H1 (cell line): ENCODE results near the gene GAS7. TPM values are rescaled to one million over a fixed set of nuclear protein-coding genes. Genes with fewer than 3 reads are reported as not detected.
A peak's percentile ranks its signal among the peaks of the same experiment; 100 is the strongest.

ENCODE experiments used
- CTCF ChIA-PET: fragments of 300-600 bp; sonication (Branson Sonifier 250); formaldehyde crosslinking; loops from one replicate; lab custom pipeline; 2021; ENCODE audit not compliant: partially characterized antibody; lab: Charles Lee
- POLR2A ChIA-PET: fragments of 300-600 bp; sonication (Branson Sonifier 250); formaldehyde crosslinking; loops from one replicate; lab custom pipeline; 2021; ENCODE audit warnings: inconsistent platforms; ENCODE audit not compliant: partially characterized antibody; lab: Charles Lee
- DNase-seq, 2 experiments: peaks; one replicate each; pipeline versions ENCODE4 v3.0.0 to v3.0.0-alpha.2; 2010 to 2022; ENCODE audit warnings: low spot score in 2 of 2, low read depth in 1 of 2, mixed read lengths in 1 of 2
- FAIRE-seq: peaks from 2 replicates; lab custom pipeline; 2011; peaks lifted over from hg19 to GRCh38; lab: Jason Lieb, UNC
- H2AFZ ChIP-seq: 2 replicates; pipeline ENCODE4 v1.8.1; 2012; ENCODE audit warnings: low read length, inconsistent platforms
- H2AK5ac ChIP-seq: 2 replicates; pipeline ENCODE4 v1.6.1; 2013; ENCODE audit warnings: low read depth, low read length
- H2BK120ac ChIP-seq: replicated peaks from 2 replicates; pipeline ENCODE3; 2013; ENCODE audit warnings: low read depth, low read length, inconsistent platforms
- H2BK12ac ChIP-seq: 2 replicates; pipeline ENCODE4 v1.6.1; 2013; ENCODE audit warnings: low read depth, low read length
- H2BK15ac ChIP-seq: 2 replicates; pipeline ENCODE4 v1.6.1; 2013; ENCODE audit warnings: low read length
- H2BK20ac ChIP-seq: 2 replicates; pipeline ENCODE4 v1.6.1; 2013; ENCODE audit warnings: low read length
- H2BK5ac ChIP-seq: 2 replicates; pipeline ENCODE4 v1.6.1; 2013; ENCODE audit warnings: low read depth, low read length
- H3K14ac ChIP-seq: 2 replicates; pipeline ENCODE4 v1.6.1; 2013; ENCODE audit warnings: inconsistent platforms; ENCODE audit not compliant: insufficient read length
- H3K18ac ChIP-seq: 2 replicates; pipeline ENCODE4 v1.6.1; 2013; ENCODE audit warnings: low read length; ENCODE audit errors: extremely low read depth
- H3K23ac ChIP-seq: 2 replicates; pipeline ENCODE4 v1.6.1; 2013; ENCODE audit warnings: inconsistent platforms; ENCODE audit not compliant: insufficient read length
- H3K23me2 ChIP-seq: 2 replicates; pipeline ENCODE4 v1.6.1; 2013; ENCODE audit warnings: low read depth, low read length
- H3K27ac ChIP-seq: 2 replicates; pipeline ENCODE4 v1.6.1; 2011; ENCODE audit warnings: low read depth, low read length, inconsistent platforms
- H3K27me3 ChIP-seq, 4 experiments: replicated peaks in 1 of 4; 1 replicate in 1 of 4; 2 replicates in 3 of 4; pipeline versions ENCODE4 v1.6.1 to v1.8.1; 2011 to 2013; ENCODE audit warnings: low read length in 3 of 4, mild to moderate bottlenecking in 3 of 4, inconsistent platforms in 2 of 4, mixed read lengths in 2 of 4, moderate library complexity in 1 of 4; ENCODE audit not compliant: control insufficient read depth in 3 of 4, insufficient read depth in 3 of 4; ENCODE audit errors: extremely low read depth in 1 of 4
- H3K36me3 ChIP-seq, 4 experiments: 2 replicates each; pipeline versions ENCODE4 v1.6.1 to v1.8.1; 2011 to 2013; ENCODE audit warnings: mild to moderate bottlenecking in 4 of 4, low read length in 3 of 4, moderate library complexity in 2 of 4, control low read depth in 1 of 4, inconsistent platforms in 1 of 4; ENCODE audit not compliant: insufficient read depth in 4 of 4, control insufficient read depth in 2 of 4
- H3K4ac ChIP-seq: replicated peaks from 2 replicates; pipeline ENCODE3; 2013; ENCODE audit warnings: low read length, low read depth, mixed read lengths, inconsistent platforms; ENCODE audit not compliant: insufficient read length
- H3K4me1 ChIP-seq, 4 experiments: replicated peaks in 1 of 4; 1 replicate in 1 of 4; 2 replicates in 3 of 4; pipeline versions ENCODE4 v1.6.1 to v1.8.1; 2011 to 2013; ENCODE audit warnings: low read length in 3 of 4, inconsistent platforms in 2 of 4, mixed read lengths in 1 of 4; ENCODE audit not compliant: insufficient read depth in 4 of 4, control insufficient read depth in 3 of 4
- H3K4me2 ChIP-seq, 2 experiments: 2 replicates each; pipeline versions ENCODE4 v1.6.1 to v1.8.1; 2011 to 2013; ENCODE audit warnings: low read depth in 2 of 2, low read length in 2 of 2, control low read depth in 1 of 2, inconsistent platforms in 1 of 2, mild to moderate bottlenecking in 1 of 2; ENCODE audit not compliant: insufficient read depth in 1 of 2
- H3K4me3 ChIP-seq, 4 experiments: fragments of 200-600, 300-600 bp in 1 of 4; sonication (generic), shearing (Covaris generic), sonication (Bioruptor Twin) in 1 of 4; 2 replicates each; pipeline versions ENCODE4 v1.5.1 to v1.8.1; 2011 to 2016; ENCODE audit warnings: low read length in 4 of 4, low read depth in 3 of 4, control low read depth in 2 of 4, inconsistent platforms in 2 of 4, mild to moderate bottlenecking in 2 of 4, mixed read lengths in 1 of 4, moderate library complexity in 1 of 4; ENCODE audit not compliant: insufficient read depth in 2 of 4; ENCODE audit errors: extremely low read depth in 1 of 4
- H3K56ac ChIP-seq: replicated peaks from 2 replicates; pipeline ENCODE3; 2013; ENCODE audit warnings: low read depth, mild to moderate bottlenecking, mixed read lengths, low read length, inconsistent platforms; ENCODE audit not compliant: insufficient read length
- H3K79me1 ChIP-seq: 2 replicates; pipeline ENCODE4 v1.6.1; 2013; ENCODE audit warnings: low read depth, low read length, control low read depth
- H3K79me2 ChIP-seq, 2 experiments: 2 replicates each; pipeline versions ENCODE4 v1.6.1 to v1.8.1; 2012 to 2013; ENCODE audit warnings: low read length in 2 of 2, mild to moderate bottlenecking in 2 of 2, inconsistent platforms in 1 of 2; ENCODE audit not compliant: insufficient read depth in 2 of 2, control insufficient read depth in 1 of 2
- H3K9ac ChIP-seq, 4 experiments: replicated peaks in 1 of 4; 1 replicate in 1 of 4; 2 replicates in 3 of 4; pipeline versions ENCODE4 v1.6.1 to v1.8.1; 2011 to 2013; ENCODE audit warnings: low read depth in 3 of 4, low read length in 3 of 4, control low read depth in 2 of 4, mild to moderate bottlenecking in 2 of 4, moderate library complexity in 2 of 4, inconsistent platforms in 1 of 4; ENCODE audit errors: extremely low read depth in 1 of 4
- H3K9me3 ChIP-seq, 2 experiments: 2 replicates each; pipeline versions ENCODE4 v1.6.1 to v1.8.1; 2012 to 2013; ENCODE audit warnings: mild to moderate bottlenecking in 2 of 2, moderate library complexity in 2 of 2, control low read depth in 1 of 2, inconsistent platforms in 1 of 2, low read depth in 1 of 2, low read length in 1 of 2, mixed read lengths in 1 of 2; ENCODE audit not compliant: insufficient read depth in 2 of 2
- H4K20me1 ChIP-seq, 2 experiments: replicated peaks in 1 of 2; 2 replicates each; pipeline versions ENCODE3 to v1.8.1; 2011 to 2013; ENCODE audit warnings: inconsistent platforms in 2 of 2, low read length in 2 of 2, mild to moderate bottlenecking in 1 of 2; ENCODE audit not compliant: insufficient read depth in 2 of 2, control insufficient read depth in 1 of 2
- H4K5ac ChIP-seq: 2 replicates; pipeline ENCODE4 v1.6.1; 2013; ENCODE audit warnings: low read length, low read depth, mixed read lengths, inconsistent platforms; ENCODE audit not compliant: insufficient read length
- H4K8ac ChIP-seq: 2 replicates; pipeline ENCODE4 v1.8.0; 2013; ENCODE audit warnings: mild to moderate bottlenecking, moderate library complexity, low read length, inconsistent platforms; ENCODE audit not compliant: insufficient read depth; ENCODE audit errors: extremely low read depth
- H4K91ac ChIP-seq: replicated peaks from 2 replicates; pipeline ENCODE3; 2013; ENCODE audit warnings: low read length, mixed read lengths, inconsistent platforms; ENCODE audit not compliant: insufficient read length
- BCL11A ChIP-seq, 2 experiments: IDR thresholded peaks; one replicate each; pipeline ENCODE4 v1.6.1; 2011; ENCODE audit warnings: low read depth in 2 of 2, low read length in 2 of 2, mild to moderate bottlenecking in 2 of 2
- HDAC2 ChIP-seq, 2 experiments: fragments of 300-600 bp in 1 of 2; sonication (generic) in 1 of 2; IDR thresholded peaks; 2 replicates each; pipeline ENCODE4 v1.6.1; 2011 to 2012; ENCODE audit warnings: low read depth in 2 of 2, low read length in 2 of 2, mild to moderate bottlenecking in 2 of 2, moderate library complexity in 2 of 2, borderline replicate concordance in 1 of 2, inconsistent platforms in 1 of 2
- WGBS, 2 experiments: shearing (Covaris generic) in 1 of 2; methylation state at CpG; one replicate each; pipeline versions ENCODE4 v1.1.6 to v1.1.7; 2013 to 2015; ENCODE audit warnings: low lambda C conversion rate in 2 of 2, mixed read lengths in 2 of 2, inconsistent platforms in 1 of 2, low coverage in 1 of 2, missing lambda C conversion rate in 1 of 2; ENCODE audit not compliant: insufficient replicate concordance in 2 of 2, insufficient coverage in 1 of 2, insufficient read length in 1 of 2; ENCODE audit errors: extremely low coverage in 1 of 2, missing lambda C conversion rate in 1 of 2; 5-methylcytosine and 5-hydroxymethylcytosine counted together
- polyA plus RNA-seq, 7 experiments: library from polyadenylated mRNA; depleted of rRNA in 3 of 7; stranded (reverse) in 5 of 7; unstranded in 2 of 7; fragments of >200 nt in 5 of 7; fragments of 200-250 nt in 2 of 7; gene quantifications; 1 replicate in 5 of 7; 2 replicates in 1 of 7; 4 replicates in 1 of 7; pipeline versions ENCODE4 v1.2.1 to v1.2.3, GENCODE V29; 2011 to 2013; ENCODE audit warnings: missing spikeins in 2 of 7, mixed read lengths in 2 of 7
- total RNA-seq: library from RNA; stranded (reverse); fragmentation: NEBNext Ultra II Directional; extraction: Animal tissue kit (Norgen Biotek cat#: 25700); gene quantifications from 2 replicates; pipeline ENCODE4 v1.2.1, GENCODE V29; 2021

The GAS7 gene
- total and polyA plus RNA-seq, 2 of the 8 experiments (the other 6 are each of a cell fraction or from before 2014, with no cell fraction given): 5.0 to 14.5 TPM

DNA sequence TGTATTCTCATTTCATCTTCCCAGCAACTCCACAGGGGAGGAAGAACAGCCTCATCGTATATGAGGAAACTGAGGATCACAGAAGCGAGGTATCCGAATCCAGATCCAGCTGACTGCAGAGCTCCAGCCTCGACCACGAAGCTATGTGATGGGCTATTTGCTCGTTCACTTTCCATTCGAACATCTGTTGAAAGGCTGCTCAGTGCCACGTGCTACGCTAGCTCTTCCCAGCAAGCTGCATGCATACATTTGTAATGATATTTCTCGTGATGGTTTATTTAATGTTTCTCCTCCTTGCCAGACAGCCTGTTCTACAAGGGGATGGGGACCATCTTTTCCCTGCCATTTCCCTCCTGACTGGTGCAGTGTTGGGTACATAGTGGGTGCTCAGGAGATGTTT lies 244.9 kb downstream of the GAS7 start:
- peaks cover 7 to 22% (median 11%) of the 10 kb centered on the region in 4 experiments; a peak in 6 of 7 replicates for H3K4me1 ChIP-seq
- CTCF ChIA-PET: interaction anchor here (0.9 to 10.4 kb wide), 3 partner anchors 17 to 26 kb away, joined by 3 to 130 read pairs (median 3); no protein-coding TSS in a partner anchor
- H4K5ac ChIP-seq: no peak overlapping the region
- H3K9me3 ChIP-seq: no peaks in the 10 kb centered on the region
- H3K79me2 ChIP-seq: no peaks in the 10 kb centered on the region
- no peak overlapping the region for H3K27ac ChIP-seq
- TF ChIP-seq HDAC2 (IDR thresholded peaks at IDR 0.05; ENCODE audit: borderline replicate concordance in 1 of 2, low read depth in 2 of 2, low read length in 2 of 2): no peak
- TF ChIP-seq BCL11A (IDR thresholded peaks at IDR 0.05; ENCODE audit: low read depth in 2 of 2, low read length in 2 of 2): no peak
- no peak overlapping the region for H4K8ac ChIP-seq
- H2BK20ac ChIP-seq: no peak overlapping the region
- no peak overlapping the region for H3K4me3 ChIP-seq
- no peak overlapping the region for H3K9ac ChIP-seq
- POLR2A ChIA-PET: no interaction called here
- no peak overlapping the region for H3K4me2 ChIP-seq
- H2BK15ac ChIP-seq: no peak overlapping the region
- no peak overlapping the region for H3K56ac ChIP-seq
- H3K23me2 ChIP-seq: no peaks in the 10 kb centered on the region
- H2BK12ac ChIP-seq: no peak overlapping the region
- no peak overlapping the region for H4K91ac ChIP-seq
- DNase-seq (no peak), FAIRE-seq (no peak)
- 89% methylated on average over 10 of the region's 10 CpGs; no CpG with 5 or more reads in 1 of the 2 experiments for whole genome bisulfite sequencing, 2 experiments
- peak overlapping the region; percentile 80; the same call in 1 of the 2 replicates for H2AK5ac ChIP-seq
- no peak overlapping the region for H2BK5ac ChIP-seq
- H3K27me3 ChIP-seq: no peaks in the 10 kb centered on the region; a peak in 3 of 7 replicates
- H2AFZ ChIP-seq: no peak overlapping the region
- no peak overlapping the region for H2BK120ac ChIP-seq
- no peaks in the 10 kb centered on the region for H4K20me1 ChIP-seq
- no peak overlapping the region for H3K18ac ChIP-seq
- H3K36me3 ChIP-seq: no peaks in the 10 kb centered on the region
- H3K79me1 ChIP-seq: no peaks in the 10 kb centered on the region
- H3K23ac ChIP-seq: no peak overlapping the region
- no peak overlapping the region for H3K4ac ChIP-seq
- H3K14ac ChIP-seq: no peak overlapping the region
